NCI-H460 (cell line): Measurements from ENCODE around the gene MYL2. TPM values are rescaled to one million over a fixed set of nuclear protein-coding genes. Genes with fewer than 3 reads are reported as not detected.

ENCODE experiments used
- DNase-seq: peaks from one replicate; pipeline ENCODE4 v3.0.0-alpha.2; 2016; ENCODE audit warnings: low read depth; ENCODE audit errors: extremely low read depth
- total RNA-seq: library from RNA; depleted of rRNA; stranded (reverse); fragments of >200 nt; shearing (Covaris generic); gene quantifications from 2 replicates; pipeline ENCODE4 v1.2.3, GENCODE V29; 2014; rRNA removed

Gene MYL2
- total RNA-seq, 1 experiment from 2014 or later, result not detected

GRCh38 chr12:110901401-110901800 lies 19.0 kb downstream of the MYL2 start:
- DNase-seq, result no peak

- DNase-seq, result no peak
These were observed 23.8 kb downstream of the MYL2 start for GRCh38 chr12:110896559-110896958.

GRCh38 chr12:110893956-110894355 lies 26.4 kb downstream of the MYL2 start:
- DNase-seq, result no peak

GRCh38 chr12:110889361-110889760 lies 31.0 kb downstream of the MYL2 start:
- DNase-seq, result no peak

GRCh38 chr12:110888256-110888991 lies 32.0 kb downstream of the MYL2 start:
- no peak for DNase-seq

GRCh38 chr12:110885152-110885840 lies 35.1 kb downstream of the MYL2 start:
- no peak for DNase-seq

- DNase-seq, result no peak
These were observed 37.1 kb downstream of the MYL2 start for GRCh38 chr12:110883251-110883650.

DNA sequence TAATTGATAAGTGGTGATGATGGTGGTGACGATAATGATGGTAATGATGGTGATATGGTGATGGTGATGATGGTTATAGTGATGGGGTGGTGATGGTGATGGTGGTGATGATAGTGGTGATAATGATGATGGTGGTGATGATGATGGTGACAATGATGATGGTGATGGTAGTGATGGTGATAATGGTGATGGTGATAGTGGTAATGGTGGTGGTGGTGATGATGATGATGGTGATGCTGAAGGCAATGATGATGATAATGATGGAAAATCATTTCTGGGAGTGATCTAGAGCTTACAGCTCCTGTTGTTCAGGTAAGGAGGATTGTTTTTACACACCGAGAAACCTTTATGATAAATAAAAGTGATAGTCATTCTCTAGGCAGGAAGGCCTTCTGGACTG lies 39.7 kb downstream of the MYL2 start:
- no peak for DNase-seq

DNA sequence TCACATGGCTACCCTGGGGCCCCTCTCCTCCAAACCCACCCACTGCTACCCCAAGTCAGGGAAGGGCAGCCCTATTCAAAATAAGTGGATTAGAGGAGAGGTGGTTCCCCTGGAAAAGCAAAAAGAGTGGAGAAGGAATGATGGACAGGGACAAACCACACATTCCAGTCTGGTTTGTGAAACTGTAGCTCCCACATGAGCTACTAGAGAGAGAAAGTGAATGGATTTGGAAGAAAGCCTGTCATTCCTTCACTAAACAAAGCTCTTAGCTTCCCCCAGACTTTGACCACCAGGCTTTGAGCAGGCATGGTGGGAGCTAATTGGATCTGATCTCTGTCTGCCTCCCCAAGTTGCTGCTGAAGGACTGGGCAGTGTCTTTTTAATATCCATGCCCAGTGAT lies 45.6 kb downstream of the MYL2 start:
- DNase-seq, result no peak

- DNase-seq, result no peak
These were observed 46.0 kb downstream of the MYL2 start for GRCh38 chr12:110874351-110874750.

GRCh38 chr12:110872100-110872499 lies 48.3 kb downstream of the MYL2 start:
- no peak for DNase-seq

- no peak for DNase-seq
These were observed 50.6 kb downstream of the MYL2 start for GRCh38 chr12:110869803-110870202.

DNA sequence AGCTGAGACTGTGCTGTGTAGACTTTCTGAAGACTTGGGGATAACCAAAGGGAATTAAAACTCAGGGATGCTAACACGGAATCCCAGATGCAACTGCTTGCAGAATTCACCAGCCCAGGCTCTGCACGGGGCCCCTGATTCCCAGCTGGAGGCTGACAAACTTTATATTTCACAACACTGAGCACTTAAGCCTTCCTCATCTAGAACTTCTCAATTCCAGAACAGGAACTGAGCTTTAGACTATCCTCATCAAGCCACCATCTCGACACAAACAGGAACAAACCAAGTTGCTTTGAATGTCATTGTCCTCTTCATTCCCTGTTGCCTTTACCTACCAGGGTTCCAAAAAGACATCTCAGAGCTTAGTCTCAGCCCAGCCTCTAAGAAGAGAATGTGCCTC lies 51.4 kb downstream of the MYL2 start:
- DNase-seq, result no peak

- DNase-seq, result no peak
These were observed 54.9 kb downstream of the MYL2 start for GRCh38 chr12:110865521-110865920.

DNA sequence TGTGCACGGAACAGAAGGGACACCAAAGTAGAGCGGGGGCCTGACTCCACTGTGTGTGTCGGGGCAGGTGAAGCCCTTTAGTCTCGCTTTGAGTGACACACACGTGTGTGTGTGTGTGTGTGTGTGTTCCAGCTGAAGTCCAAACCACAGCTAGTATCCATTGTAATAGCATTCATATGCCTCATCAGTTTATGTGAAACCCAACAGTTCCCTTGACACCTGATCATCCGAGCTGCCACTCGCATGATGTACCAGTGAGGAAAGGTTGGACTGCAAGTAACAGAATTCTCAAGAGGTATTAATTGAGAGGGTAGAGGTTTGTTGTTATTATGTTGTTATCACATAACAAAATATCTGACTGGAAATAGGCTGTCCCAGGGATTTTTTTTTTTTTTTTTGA lies 57.2 kb downstream of the MYL2 start:
- DNase-seq, result no peak

- no peak for DNase-seq
These were observed 58.0 kb downstream of the MYL2 start for GRCh38 chr12:110862329-110862728.

- no peak for DNase-seq
These were observed 58.6 kb downstream of the MYL2 start for GRCh38 chr12:110861729-110862128.

Other genes with a start within 250 kb of the MYL2 start
- gene HVCN1, start 231.5 kb downstream of the MYL2 start, total RNA-seq, result 52.0 and 61.7 TPM in 2 replicates
- gene PPP1CC, start 177.7 kb downstream of the MYL2 start, total RNA-seq, result 230 and 249 TPM in 2 replicates
- not detected in 2 replicates for gene CCDC63, start 73.6 kb downstream of the MYL2 start, total RNA-seq
- not detected in 2 replicates for gene CUX2, start 113.6 kb upstream of the MYL2 start, total RNA-seq